Measurements from ENCODE around the gene CKB.
"Not testable (repeated sequence)": the region's sequence is repeated elsewhere in the genome, so short reads cannot be mapped to it uniquely, and the experiment has no call there.

Gene CKB

GRCh38 chr14:103528146-103528586, 5.5 kb upstream of the CKB start:
- in situ Hi-C loops (cut with HindIII; ENCODE audit: low sequenced_read_pairs): no loop called here

- in situ Hi-C loops (cut with HindIII; ENCODE audit: low sequenced_read_pairs): no loop called here
Observed at GRCh38 chr14:103527408-103528145, 4.9 kb upstream of the CKB start.

DNA sequence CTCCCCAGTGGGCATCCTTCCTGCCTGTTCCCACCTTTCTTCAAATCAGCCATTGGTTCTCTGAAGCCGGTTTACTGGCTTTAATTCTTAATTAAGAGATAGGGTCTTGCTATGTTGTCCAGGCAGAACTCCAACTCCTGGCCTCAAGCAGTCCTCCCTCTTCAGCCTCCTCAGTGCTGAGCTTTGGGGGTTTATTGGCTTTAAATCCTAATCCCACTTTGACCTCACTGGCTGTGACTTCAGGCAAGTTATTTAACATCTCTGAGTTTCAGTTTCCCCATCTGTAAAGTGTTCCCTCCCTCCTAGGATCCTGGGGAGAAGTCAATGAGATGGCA, 4.3 kb upstream of the CKB start:
- in situ Hi-C loops (cut with HindIII; ENCODE audit: low sequenced_read_pairs): no loop called here

DNA sequence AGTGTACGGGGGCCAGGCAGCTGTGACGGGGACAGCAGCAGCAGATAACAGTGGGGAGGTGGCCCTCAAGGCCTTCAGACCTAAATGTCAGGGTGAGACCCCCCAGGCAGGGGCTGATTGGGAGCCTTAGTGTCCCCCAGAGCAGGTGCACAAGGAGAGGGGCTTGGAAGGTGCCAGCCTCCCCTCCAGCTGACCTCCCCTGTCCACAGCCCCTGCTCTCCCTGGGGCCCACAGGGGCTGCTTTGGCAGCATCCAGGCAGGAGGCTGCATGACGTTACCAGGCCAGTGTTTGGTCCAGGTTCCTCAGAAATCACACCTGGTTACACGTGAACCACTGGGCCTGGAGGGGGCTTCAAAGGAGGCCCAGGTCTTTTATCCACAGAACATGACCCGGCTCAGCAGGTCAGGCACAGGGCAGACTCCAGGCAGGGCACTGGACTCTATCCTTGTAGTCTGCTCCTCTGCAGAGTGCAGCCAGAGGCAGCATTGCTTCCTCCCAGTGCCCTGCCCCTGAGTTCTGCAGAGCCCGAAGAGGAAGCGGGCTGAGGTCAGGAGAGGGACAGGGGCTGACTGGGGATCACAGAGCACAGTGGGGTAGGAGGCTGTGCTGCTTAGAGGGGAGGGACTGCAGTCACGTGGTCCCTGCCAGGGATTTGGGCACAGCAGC, 3.8 kb upstream of the CKB start:
- in situ Hi-C loops (cut with HindIII; ENCODE audit: low sequenced_read_pairs): no loop called here

DNA sequence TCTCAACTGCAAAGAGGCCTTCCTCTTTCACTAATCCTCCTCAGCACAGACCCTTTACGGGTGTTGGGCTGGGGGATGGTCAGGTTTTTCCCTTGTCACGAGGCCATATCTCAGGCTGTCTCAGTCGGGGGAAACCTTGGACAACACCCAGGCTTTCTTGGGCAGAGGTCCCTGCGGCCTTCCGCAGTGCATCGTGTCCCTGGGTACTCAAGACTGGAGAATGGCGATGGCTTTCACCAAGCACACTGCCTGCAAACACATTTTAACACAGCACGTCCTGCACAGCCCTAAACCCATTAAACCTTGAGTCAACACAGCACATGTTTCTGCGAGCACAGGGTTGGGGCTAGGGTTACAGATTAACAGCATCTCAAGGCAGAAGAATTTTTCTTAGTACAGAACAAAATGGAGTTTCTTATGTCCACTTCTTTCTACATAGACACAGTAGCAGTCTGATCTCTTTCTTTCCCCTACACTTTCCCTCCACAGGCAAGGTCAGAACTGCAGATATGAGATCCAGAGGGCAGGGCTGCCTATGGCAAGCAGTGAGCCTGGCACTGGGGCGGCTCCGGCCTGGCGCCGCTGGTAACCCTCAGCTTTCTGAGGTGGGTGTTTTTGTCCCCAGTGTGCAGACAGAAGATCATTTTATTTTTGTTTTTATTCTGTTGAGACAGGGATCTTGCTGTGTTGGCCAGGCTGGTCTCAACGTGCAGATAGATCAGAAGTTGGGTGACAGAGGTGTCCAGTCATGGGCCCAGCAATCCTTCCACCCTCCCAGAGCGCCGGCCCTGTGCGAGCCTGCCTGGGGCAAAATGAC, 3.0 kb upstream of the CKB start:
- in situ Hi-C loops (cut with HindIII; ENCODE audit: low sequenced_read_pairs): not testable (repeated sequence)

- in situ Hi-C loops (cut with HindIII; ENCODE audit: low sequenced_read_pairs): loop anchor here (5.0 kb wide), 2 partner anchors 47 to 68 kb away; no protein-coding TSS in a partner anchor
Observed at GRCh38 chr14:103524002-103524935, 1.6 kb upstream of the CKB start.

DNA sequence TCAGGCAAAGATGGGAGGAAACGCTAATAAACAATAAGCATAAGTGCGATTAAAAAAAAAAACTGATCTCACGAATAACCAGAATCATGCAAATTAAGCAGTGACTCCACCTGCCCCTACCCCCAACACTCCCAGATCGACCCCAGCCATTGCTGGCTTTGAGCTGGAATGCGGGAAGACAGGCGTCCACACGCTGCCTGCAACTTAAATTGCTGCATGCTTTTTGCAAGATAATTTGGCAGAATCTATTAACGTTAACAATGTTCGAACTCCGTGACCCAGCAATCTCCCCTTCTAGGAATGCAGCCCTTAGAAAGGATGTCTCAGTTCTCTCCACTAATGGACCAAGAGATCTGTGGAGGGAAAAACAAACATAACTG, 935 bp upstream of the CKB start:
- in situ Hi-C loops (cut with HindIII; ENCODE audit: low sequenced_read_pairs): loop anchor here (5.0 kb wide), 2 partner anchors 46 to 69 kb away; no protein-coding TSS in a partner anchor

- in situ Hi-C loops (cut with HindIII; ENCODE audit: low sequenced_read_pairs): loop anchor here (5.0 kb wide), 2 partner anchors 45 to 70 kb away; no protein-coding TSS in a partner anchor
Observed at GRCh38 chr14:103521951-103522563, 573 bp downstream of the CKB start.

- in situ Hi-C loops (cut with HindIII; ENCODE audit: low sequenced_read_pairs): loop anchor here (5.0 kb wide), 2 partner anchors 44 to 71 kb away; no protein-coding TSS in a partner anchor
Observed at GRCh38 chr14:103521438-103521950, 1.1 kb downstream of the CKB start.

GRCh38 chr14:103520657-103521437, 1.8 kb downstream of the CKB start:
- in situ Hi-C loops (cut with HindIII; ENCODE audit: low sequenced_read_pairs): loop anchor here (5.0 kb wide), 2 partner anchors 44 to 71 kb away; no protein-coding TSS in a partner anchor

DNA sequence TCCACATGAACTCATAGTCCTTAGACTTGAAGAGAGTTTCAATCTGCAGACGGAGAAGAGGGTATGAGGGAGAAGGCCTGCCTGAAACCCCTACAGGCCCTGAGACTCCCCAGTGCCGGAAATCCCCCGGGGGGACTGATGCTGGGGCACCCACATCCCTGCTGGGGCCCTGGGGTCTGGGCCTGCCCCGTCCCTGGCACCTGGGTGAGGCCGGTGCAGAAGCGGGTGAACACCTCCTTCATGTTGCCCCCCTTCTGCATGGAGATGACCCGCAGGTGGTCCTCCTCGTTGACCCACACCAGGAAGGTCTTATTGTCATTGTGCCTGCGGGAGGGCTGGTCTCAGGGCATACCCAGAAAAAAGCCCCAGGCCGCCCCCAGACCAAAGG, 2.4 kb downstream of the CKB start:
- in situ Hi-C loops (cut with HindIII; ENCODE audit: low sequenced_read_pairs): loop anchor here (5.0 kb wide), 2 partner anchors 43 to 72 kb away; no protein-coding TSS in a partner anchor

GRCh38 chr14:103519837-103520212, 2.8 kb downstream of the CKB start:
- in situ Hi-C loops (cut with HindIII; ENCODE audit: low sequenced_read_pairs): loop anchor here (5.0 kb wide), 2 partner anchors 43 to 72 kb away; no protein-coding TSS in a partner anchor

- in situ Hi-C loops (cut with HindIII; ENCODE audit: low sequenced_read_pairs): no loop called here
Observed at GRCh38 chr14:103519043-103519836, 3.4 kb downstream of the CKB start.

GRCh38 chr14:103518422-103519042, 4.1 kb downstream of the CKB start:
- in situ Hi-C loops (cut with HindIII; ENCODE audit: low sequenced_read_pairs): no loop called here

GRCh38 chr14:103517721-103518421, 4.8 kb downstream of the CKB start:
- in situ Hi-C loops (cut with HindIII; ENCODE audit: low sequenced_read_pairs): no loop called here

DNA sequence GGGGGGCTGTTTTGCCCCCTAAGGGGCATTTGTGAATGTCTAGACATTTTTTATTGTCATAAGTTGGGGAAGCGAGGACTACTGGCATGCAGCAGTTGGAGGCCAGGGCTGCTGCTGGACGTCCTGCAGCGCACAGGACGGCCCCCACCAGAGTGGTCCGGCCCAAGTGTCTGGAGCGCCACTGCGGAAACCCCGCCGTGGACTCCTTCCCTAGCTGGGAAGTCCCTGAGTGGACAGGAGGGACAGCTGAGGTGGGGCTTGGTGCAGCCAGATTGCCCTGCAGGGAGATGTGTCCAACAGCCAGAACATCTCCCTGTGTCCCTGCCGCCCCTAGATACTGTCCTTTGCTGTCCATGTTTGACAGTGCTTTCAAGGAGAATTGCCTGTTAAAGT, 5.5 kb downstream of the CKB start:
- in situ Hi-C loops (cut with HindIII; ENCODE audit: low sequenced_read_pairs): no loop called here

Data from endothelial cell of hepatic sinusoid (primary cell).